ENCODE measurements around the gene IDE. TPM values are rescaled to one million over a fixed set of nuclear protein-coding genes. Genes with fewer than 3 reads are reported as not detected.

IDE gene
- total and polyA plus RNA-seq, 2 of the 13 experiments (the other 11 are each of a cell fraction or from before 2014, with no cell fraction given): 16.1 to 52.1 TPM

DNA sequence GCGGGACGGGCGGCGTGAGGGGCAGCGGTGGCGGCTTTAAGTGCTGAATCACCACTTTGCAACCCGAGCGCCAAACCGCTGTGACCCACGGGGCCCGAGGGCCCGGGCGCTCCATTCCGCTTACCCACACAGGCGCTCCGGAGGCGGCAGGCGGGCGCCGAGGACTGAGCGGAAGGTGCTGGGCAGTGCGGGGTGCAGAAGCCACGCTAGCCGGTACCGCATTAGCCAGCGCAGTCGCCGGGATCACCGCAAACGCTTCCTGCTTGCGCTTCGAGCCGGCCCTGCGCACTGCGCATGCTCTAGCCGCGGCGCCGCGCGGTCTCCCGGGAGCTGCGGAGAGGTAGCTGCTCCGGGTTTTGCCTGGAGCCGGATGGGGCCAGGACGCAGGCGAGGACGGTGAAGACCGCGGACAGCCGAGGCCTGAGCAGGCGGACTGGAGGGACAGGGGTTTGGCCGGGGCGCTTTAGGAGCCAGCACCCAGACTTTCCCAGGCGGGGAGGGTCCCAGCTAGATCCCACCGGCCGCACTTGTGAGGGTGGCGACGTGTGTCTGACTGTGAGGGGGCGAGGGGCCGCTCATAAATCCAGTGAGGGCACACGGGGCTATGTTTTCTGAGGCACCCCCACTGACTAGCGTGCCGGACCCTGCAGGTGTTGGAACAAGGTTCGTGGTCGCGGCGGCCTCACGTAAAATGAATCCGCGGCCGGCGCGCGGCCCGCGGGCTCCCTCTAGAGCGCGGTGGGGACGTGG, at the start of gene IDE (continued):
- TF ChIP-seq PATZ1 (CRISPR knock-in tag; IDR thresholded peaks at IDR 0.05) (peak; percentile 30; the same call in 1 of the 2 replicates), ZNF564 (CRISPR knock-in tag; IDR thresholded peaks at IDR 0.05) (peak; percentile 76), ZBTB7A (CRISPR knock-in tag; IDR thresholded peaks at IDR 0.05) (peak; percentile 85; the same call in 1 of the 2 replicates), NFE2L1 (CRISPR knock-in tag; IDR thresholded peaks at IDR 0.05; ENCODE audit: borderline replicate concordance) (peak; percentile 93; the same call in 1 of the 2 replicates), STAT6 (CRISPR knock-in tag; IDR thresholded peaks at IDR 0.05; ENCODE audit: borderline replicate concordance) (peak; percentile 52; the same call in 1 of the 2 replicates), KLF6 (CRISPR knock-in tag; IDR thresholded peaks at IDR 0.05) (0 out of 2 replicates have a peak, but pooled peaks have one; percentile 50), GABPB1 (CRISPR knock-in tag; IDR thresholded peaks at IDR 0.05) (peak; percentile 82), HHEX (CRISPR knock-in tag; IDR thresholded peaks at IDR 0.05) (no peak), YEATS4 (CRISPR knock-in tag; IDR thresholded peaks at IDR 0.05; ENCODE audit: borderline replicate concordance) (peak; percentile 93), ZBTB25 (CRISPR knock-in tag; IDR thresholded peaks at IDR 0.05) (peak; percentile 80), NAIF1 (CRISPR knock-in tag; IDR thresholded peaks at IDR 0.05; ENCODE audit: borderline replicate concordance) (peak; percentile 96), NR2F6 (IDR thresholded peaks at IDR 0.05) (no peak), NR2F6 (CRISPR knock-in tag; IDR thresholded peaks at IDR 0.05) (peak; percentile 29; the same call in 1 of the 2 replicates)
- TF ChIP-seq, protein P1, sequence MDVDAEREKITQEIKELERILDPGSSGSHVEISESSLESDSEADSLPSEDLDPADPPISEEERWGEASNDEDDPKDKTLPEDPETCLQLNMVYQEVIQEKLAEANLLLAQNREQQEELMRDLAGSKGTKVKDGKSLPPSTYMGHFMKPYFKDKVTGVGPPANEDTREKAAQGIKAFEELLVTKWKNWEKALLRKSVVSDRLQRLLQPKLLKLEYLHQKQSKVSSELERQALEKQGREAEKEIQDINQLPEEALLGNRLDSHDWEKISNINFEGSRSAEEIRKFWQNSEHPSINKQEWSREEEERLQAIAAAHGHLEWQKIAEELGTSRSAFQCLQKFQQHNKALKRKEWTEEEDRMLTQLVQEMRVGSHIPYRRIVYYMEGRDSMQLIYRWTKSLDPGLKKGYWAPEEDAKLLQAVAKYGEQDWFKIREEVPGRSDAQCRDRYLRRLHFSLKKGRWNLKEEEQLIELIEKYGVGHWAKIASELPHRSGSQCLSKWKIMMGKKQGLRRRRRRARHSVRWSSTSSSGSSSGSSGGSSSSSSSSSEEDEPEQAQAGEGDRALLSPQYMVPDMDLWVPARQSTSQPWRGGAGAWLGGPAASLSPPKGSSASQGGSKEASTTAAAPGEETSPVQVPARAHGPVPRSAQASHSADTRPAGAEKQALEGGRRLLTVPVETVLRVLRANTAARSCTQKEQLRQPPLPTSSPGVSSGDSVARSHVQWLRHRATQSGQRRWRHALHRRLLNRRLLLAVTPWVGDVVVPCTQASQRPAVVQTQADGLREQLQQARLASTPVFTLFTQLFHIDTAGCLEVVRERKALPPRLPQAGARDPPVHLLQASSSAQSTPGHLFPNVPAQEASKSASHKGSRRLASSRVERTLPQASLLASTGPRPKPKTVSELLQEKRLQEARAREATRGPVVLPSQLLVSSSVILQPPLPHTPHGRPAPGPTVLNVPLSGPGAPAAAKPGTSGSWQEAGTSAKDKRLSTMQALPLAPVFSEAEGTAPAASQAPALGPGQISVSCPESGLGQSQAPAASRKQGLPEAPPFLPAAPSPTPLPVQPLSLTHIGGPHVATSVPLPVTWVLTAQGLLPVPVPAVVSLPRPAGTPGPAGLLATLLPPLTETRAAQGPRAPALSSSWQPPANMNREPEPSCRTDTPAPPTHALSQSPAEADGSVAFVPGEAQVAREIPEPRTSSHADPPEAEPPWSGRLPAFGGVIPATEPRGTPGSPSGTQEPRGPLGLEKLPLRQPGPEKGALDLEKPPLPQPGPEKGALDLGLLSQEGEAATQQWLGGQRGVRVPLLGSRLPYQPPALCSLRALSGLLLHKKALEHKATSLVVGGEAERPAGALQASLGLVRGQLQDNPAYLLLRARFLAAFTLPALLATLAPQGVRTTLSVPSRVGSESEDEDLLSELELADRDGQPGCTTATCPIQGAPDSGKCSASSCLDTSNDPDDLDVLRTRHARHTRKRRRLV (CRISPR knock-in tag; IDR thresholded peaks at IDR 0.05): peak; percentile 30; the same call in 1 of the 2 replicates

Measured in HepG2 (cell line).